Caco-2 (cell line): ENCODE results near the gene CERK. TPM values are rescaled to one million over a fixed set of nuclear protein-coding genes. Genes with fewer than 3 reads are reported as not detected.

ENCODE experiments used
- BruUV-seq: library from RNA; stranded (reverse); fragments of 400-500 nt; replicated peaks from 2 replicates; lab custom pipeline; 2021; lab: Mats Ljungman, UMichigan
- CTCF ChIA-PET: fragments of 300-600 bp; sonication (Branson Sonifier 250); formaldehyde crosslinking; loops from one replicate; lab custom pipeline; 2022; ENCODE audit warnings: antibody characterized with exemption; lab: Charles Lee
- POLR2A ChIA-PET: fragments of 300-600 bp; sonication (Branson Sonifier 250); formaldehyde crosslinking; loops from one replicate; lab custom pipeline; 2022; ENCODE audit warnings: antibody characterized with exemption; lab: Charles Lee
- DNase-seq, 2 experiments: peaks; one replicate each; pipeline versions ENCODE4 v3.0.0 to v3.0.0-alpha.2; 2020 to 2022
- H3K27me3 ChIP-seq: replicated peaks from 2 replicates; pipeline ENCODE4 v1.6.0; 2011; ENCODE audit warnings: low read length; ENCODE audit not compliant: control insufficient read depth, insufficient read depth
- H3K36me3 ChIP-seq: 2 replicates; pipeline ENCODE4 v1.5.1; 2011; ENCODE audit warnings: low read length; ENCODE audit not compliant: control insufficient read depth, insufficient read depth
- H3K4me1 ChIP-seq: fragments of 250-450 bp; sonication (Bioruptor Pico); 2 replicates; pipeline ENCODE4 v1.5.1; 2020; ENCODE audit warnings: mild to moderate bottlenecking
- H3K4me3 ChIP-seq: 2 replicates; pipeline ENCODE4 v1.5.1; 2011; ENCODE audit warnings: low read depth, mild to moderate bottlenecking, control low read depth, low read length
- H3K9me3 ChIP-seq: fragments of 250-450 bp; sonication (Bioruptor Pico); 2 replicates; pipeline ENCODE4 v1.5.1; 2020; ENCODE audit warnings: mild to moderate bottlenecking, moderate library complexity
- H3K27ac Mint-ChIP-seq: one replicate; pipeline ENCODE4 v1.8.0; 2022; ENCODE audit warnings: mixed read lengths; ENCODE audit not compliant: unreplicated experiment
- H3K27me3 Mint-ChIP-seq: one replicate; pipeline ENCODE4 v1.8.0; 2022; ENCODE audit warnings: mixed read lengths; ENCODE audit not compliant: insufficient read depth, unreplicated experiment
- H3K36me3 Mint-ChIP-seq: one replicate; pipeline ENCODE4 v1.8.0; 2022; ENCODE audit warnings: mild to moderate bottlenecking, mixed read lengths; ENCODE audit not compliant: insufficient read depth, unreplicated experiment
- H3K4me1 Mint-ChIP-seq: one replicate; pipeline ENCODE4 v1.8.0; 2022; ENCODE audit warnings: low read depth, mixed read lengths; ENCODE audit not compliant: unreplicated experiment
- H3K4me3 Mint-ChIP-seq: one replicate; pipeline ENCODE4 v1.8.0; 2022; ENCODE audit warnings: mild to moderate bottlenecking, moderate library complexity, mixed read lengths; ENCODE audit not compliant: unreplicated experiment
- H3K9me3 Mint-ChIP-seq: one replicate; pipeline ENCODE4 v1.8.0; 2022; ENCODE audit warnings: mixed read lengths; ENCODE audit not compliant: unreplicated experiment
- CTCF ChIP-seq, 2 experiments: fragments of 200-600 bp in 1 of 2; IDR thresholded peaks; 1 replicate in 1 of 2; 2 replicates in 1 of 2; pipeline versions ENCODE4 v1.5.1 to v1.8.0; 2011 to 2022; ENCODE audit warnings: antibody characterized with exemption in 1 of 2, control low read depth in 1 of 2, inconsistent platforms in 1 of 2, low read depth in 1 of 2, low read length in 1 of 2, mild to moderate bottlenecking in 1 of 2, moderate library complexity in 1 of 2; ENCODE audit not compliant: insufficient read depth in 1 of 2, severe bottlenecking in 1 of 2, unreplicated experiment in 1 of 2
- intact Hi-C: fragments of 100-400 bp; cut with micrococcal nuclease; formaldehyde crosslinking; loops from one replicate; pipeline ENCODE4 v1.10.0; 2022; ENCODE audit not compliant: unreplicated experiment
- total RNA-seq: library from RNA; stranded (reverse); gene quantifications from 2 replicates; pipeline ENCODE4 v1.2.3, GENCODE V29; 2022

Gene CERK
- total RNA-seq, 1 experiment from 2014 or later: 35.0 TPM

- CTCF ChIA-PET: no interaction called here
- intact Hi-C loops: no loop called here
- Mint-ChIP-seq H3K9me3 (no peaks in the 10 kb centered on the region), H3K4me3 (no peak overlapping the region), H3K36me3 (no peaks in the 10 kb centered on the region), H3K27ac (no peak overlapping the region), H3K4me1 (no peaks in the 10 kb centered on the region), H3K27me3 (no peaks in the 10 kb centered on the region)
- no peaks in the 10 kb centered on the region for H3K9me3 ChIP-seq
- H3K4me3 ChIP-seq: no peak overlapping the region
- H3K4me1 ChIP-seq: no peaks in the 10 kb centered on the region
- no peaks in the 10 kb centered on the region for H3K27me3 ChIP-seq
- POLR2A ChIA-PET: no interaction called here
- no peak for DNase-seq
- BruUV-seq: no TSS peak
- no peaks in the 10 kb centered on the region for H3K36me3 ChIP-seq
- TF ChIP-seq CTCF (IDR thresholded peaks at IDR 0.05; ENCODE audit: insufficient read depth in 1 of 2, low read depth in 1 of 2, low read length in 1 of 2, severe bottlenecking in 1 of 2, unreplicated experiment in 1 of 2): no peak
Observed at GRCh38 chr22:46682011-46682731, 55.9 kb downstream of the CERK start.

DNA sequence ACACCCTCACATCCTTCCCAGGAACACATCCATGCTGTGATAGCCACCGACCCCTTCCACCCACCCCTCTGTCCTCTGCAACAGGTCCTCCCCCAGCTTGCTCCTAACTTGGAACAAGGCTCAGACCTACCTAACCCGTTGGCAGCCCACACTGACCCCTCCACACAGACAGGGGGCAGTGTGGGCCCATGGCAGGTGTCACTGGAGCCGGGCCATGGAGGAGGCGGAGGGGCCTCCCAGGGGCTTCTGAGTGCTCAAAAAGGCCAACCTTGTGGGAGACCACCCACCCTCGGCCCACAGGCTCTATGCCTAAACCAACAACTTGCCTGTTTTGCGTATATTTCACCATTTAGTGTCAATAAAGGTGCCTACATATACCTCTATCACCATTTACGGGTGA, 57.0 kb downstream of the CERK start:
- no peaks in the 10 kb centered on the region for H3K4me1 ChIP-seq
- Mint-ChIP-seq H3K36me3 (peaks cover 3% of the 10 kb centered on the region), H3K27ac (no peak overlapping the region), H3K4me3 (no peak overlapping the region), H3K4me1 (no peaks in the 10 kb centered on the region), H3K9me3 (no peaks in the 10 kb centered on the region), H3K27me3 (no peaks in the 10 kb centered on the region)
- DNase-seq: peak in 1 of 2 experiments; percentile 20
- no peaks in the 10 kb centered on the region for H3K36me3 ChIP-seq
- no peak overlapping the region for H3K4me3 ChIP-seq
- ChIA-PET CTCF (interaction anchor here (0.5 kb wide), 1 partner anchor 42 kb away, joined by 3 read pairs; no protein-coding TSS in a partner anchor), POLR2A (no interaction called here)
- intact Hi-C loops: no loop called here
- TF ChIP-seq CTCF (IDR thresholded peaks at IDR 0.05; ENCODE audit: insufficient read depth in 1 of 2, low read depth in 1 of 2, low read length in 1 of 2, severe bottlenecking in 1 of 2, unreplicated experiment in 1 of 2): peak; percentile 37 to 39
- H3K27me3 ChIP-seq: no peaks in the 10 kb centered on the region
- no peaks in the 10 kb centered on the region for H3K9me3 ChIP-seq
- BruUV-seq: no TSS peak

GRCh38 chr22:46679706-46680269, 58.3 kb downstream of the CERK start:
- Histone ChIP-seq H3K9me3 (no peaks in the 10 kb centered on the region), H3K36me3 (no peaks in the 10 kb centered on the region), H3K4me3 (no peak overlapping the region), H3K27me3 (no peaks in the 10 kb centered on the region), H3K4me1 (no peaks in the 10 kb centered on the region)
- H3K9me3 Mint-ChIP-seq: no peaks in the 10 kb centered on the region
- no peak overlapping the region for H3K4me3 Mint-ChIP-seq
- H3K4me1 Mint-ChIP-seq: no peaks in the 10 kb centered on the region
- no peak for TF ChIP-seq CTCF (IDR thresholded peaks at IDR 0.05; ENCODE audit: insufficient read depth in 1 of 2, low read depth in 1 of 2, low read length in 1 of 2, severe bottlenecking in 1 of 2, unreplicated experiment in 1 of 2)
- H3K36me3 Mint-ChIP-seq: peaks cover 6% of the 10 kb centered on the region
- CTCF ChIA-PET: no interaction called here
- DNase-seq: no peak
- BruUV-seq: no TSS peak
- H3K27me3 Mint-ChIP-seq: no peaks in the 10 kb centered on the region
- POLR2A ChIA-PET: no interaction called here
- H3K27ac Mint-ChIP-seq: no peak overlapping the region
- intact Hi-C loops: no loop called here
